ENCODE measurements around the gene RAC3. TPM values are rescaled to one million over a fixed set of nuclear protein-coding genes. Genes with fewer than 3 reads are reported as not detected.

The RAC3 gene
- total RNA-seq, 2 experiments from 2014 or later: 15.1 to 24.4 TPM

- ChIA-PET POLR2A (interaction anchor here (1.0 kb wide), 1 partner anchor 11 kb away, joined by 3 read pairs; the partner anchor contains the start of gene DCXR), CTCF (ENCODE audit: unreplicated experiment) (interaction anchor here (0.6 to 0.8 kb wide), 2 partner anchors 12 to 14 kb away, joined by 3 read pairs; partner anchors contain the start of gene DCXR)
- Histone ChIP-seq H3K4me1 (ENCODE audit: insufficient read depth, low read length, poor library complexity, severe bottlenecking) (peaks cover 21% of the 10 kb centered on the region), H3K27ac (ENCODE audit: low read depth, low read length, poor library complexity, severe bottlenecking) (no peak overlapping the region), H3K9me2 (ENCODE audit: insufficient read depth, low read length) (no peaks in the 10 kb centered on the region), H3K4me2 (ENCODE audit: low read length) (no peak overlapping the region), H4K20me1 (ENCODE audit: insufficient read depth, low read length) (no peaks in the 10 kb centered on the region), H2AFZ (ENCODE audit: low read length) (no peak overlapping the region), H3K36me3 (ENCODE audit: insufficient read depth, low read length) (peaks cover 14% of the 10 kb centered on the region; the same call in 1 of the 2 replicates), H3K79me2 (ENCODE audit: insufficient read depth, low read depth, low read length) (peaks cover 8% of the 10 kb centered on the region; the same call in 1 of the 2 replicates), H3K9me3 (ENCODE audit: low read length) (no peaks in the 10 kb centered on the region), H3K4me3 (ENCODE audit: low read depth, low read length, poor library complexity, severe bottlenecking) (no peak overlapping the region)
- intact Hi-C loops (cut with micrococcal nuclease; ENCODE audit: unreplicated experiment): no loop called here
- no peak for DNase-seq (ENCODE audit: low spot score)
- no TSS peak for BruUV-seq (replicated peaks)
- no peak for TF ChIP-seq CTCF (conservative IDR thresholded peaks at IDR 0.05; ENCODE audit: low read length)
- TF ChIP-seq EZH2phosphoT487 (IDR thresholded peaks at IDR 0.05; ENCODE audit: borderline replicate concordance, low read depth, low read length): no peak
Measured at GRCh38 chr17:82049521-82049971, 18.1 kb downstream of the RAC3 start.

- no peaks in the 10 kb centered on the region for H3K9me2 ChIP-seq (ENCODE audit: insufficient read depth, low read length)
- H3K4me3 ChIP-seq (ENCODE audit: low read depth, low read length, poor library complexity, severe bottlenecking): peak overlapping the region; percentile 75
- POLR2A ChIA-PET: interaction anchor here (1.0 kb wide), 1 partner anchor 12 kb away, joined by 3 read pairs; the partner anchor contains the start of gene DCXR
Measured at GRCh38 chr17:82050152-82050760, 18.8 kb downstream of the RAC3 start.

More at GRCh38 chr17:82050152-82050760, 18.8 kb downstream of the RAC3 start:
- H3K9me3 ChIP-seq (ENCODE audit: low read length): no peaks in the 10 kb centered on the region
- H2AFZ ChIP-seq (ENCODE audit: low read length): no peak overlapping the region
- no peaks in the 10 kb centered on the region for H4K20me1 ChIP-seq (ENCODE audit: insufficient read depth, low read length)
- H3K4me1 ChIP-seq (ENCODE audit: insufficient read depth, low read length, poor library complexity, severe bottlenecking): peaks cover 21% of the 10 kb centered on the region
- H3K27ac ChIP-seq (ENCODE audit: low read depth, low read length, poor library complexity, severe bottlenecking): no peak overlapping the region
- H3K4me2 ChIP-seq (ENCODE audit: low read length): peak overlapping the region; percentile 89
- DNase-seq (ENCODE audit: low spot score): no peak
- intact Hi-C loops (cut with micrococcal nuclease; ENCODE audit: unreplicated experiment): no loop called here
- CTCF ChIA-PET (ENCODE audit: unreplicated experiment): no interaction called here
- H3K79me2 ChIP-seq (ENCODE audit: insufficient read depth, low read depth, low read length): peaks cover 8% of the 10 kb centered on the region; the same call in 1 of the 2 replicates
- peaks cover 21% of the 10 kb centered on the region; the same call in 1 of the 2 replicates for H3K36me3 ChIP-seq (ENCODE audit: insufficient read depth, low read length)
- TSS peak; percentile 46 for BruUV-seq (replicated peaks)
- TF ChIP-seq EZH2phosphoT487 (IDR thresholded peaks at IDR 0.05; ENCODE audit: borderline replicate concordance, low read depth, low read length): no peak
- TF ChIP-seq CTCF (conservative IDR thresholded peaks at IDR 0.05; ENCODE audit: low read length): no peak

Measured in OCI-LY7 (cell line).